HG03521 (cell line): Measurements from ENCODE around the gene EPHB2.

Source experiments
- ATAC-seq: cut with Tn5 transposase; IDR thresholded peaks from one replicate; pipeline ENCODE4 v1.9.1; 2021; ENCODE audit warnings: mild to moderate bottlenecking, moderate library complexity; ENCODE audit not compliant: unreplicated experiment

EPHB2 gene

DNA sequence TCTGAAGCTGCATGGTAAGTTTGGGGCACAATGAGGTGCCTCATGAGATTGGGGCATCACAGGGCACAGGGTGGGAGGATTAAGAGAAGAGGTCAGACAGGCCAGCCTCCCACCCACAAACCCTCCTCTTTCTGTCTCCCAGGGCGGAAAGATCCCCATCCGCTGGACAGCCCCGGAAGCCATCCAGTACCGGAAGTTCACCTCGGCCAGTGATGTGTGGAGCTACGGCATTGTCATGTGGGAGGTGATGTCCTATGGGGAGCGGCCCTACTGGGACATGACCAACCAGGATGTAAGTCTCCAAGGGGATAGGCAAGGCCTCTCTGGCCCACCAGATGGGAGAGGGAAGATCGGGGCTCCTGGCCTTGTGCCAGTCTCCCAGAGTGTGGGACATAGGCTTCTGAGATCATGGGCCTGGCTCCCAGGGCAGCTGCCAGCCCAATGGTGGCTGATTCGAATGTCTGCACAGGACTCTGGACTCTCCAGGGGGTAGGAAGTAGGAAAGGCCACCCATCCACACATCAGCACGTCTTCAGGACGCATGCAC, 198.3 kb downstream of the EPHB2 start:
- no peak for ATAC-seq

DNA sequence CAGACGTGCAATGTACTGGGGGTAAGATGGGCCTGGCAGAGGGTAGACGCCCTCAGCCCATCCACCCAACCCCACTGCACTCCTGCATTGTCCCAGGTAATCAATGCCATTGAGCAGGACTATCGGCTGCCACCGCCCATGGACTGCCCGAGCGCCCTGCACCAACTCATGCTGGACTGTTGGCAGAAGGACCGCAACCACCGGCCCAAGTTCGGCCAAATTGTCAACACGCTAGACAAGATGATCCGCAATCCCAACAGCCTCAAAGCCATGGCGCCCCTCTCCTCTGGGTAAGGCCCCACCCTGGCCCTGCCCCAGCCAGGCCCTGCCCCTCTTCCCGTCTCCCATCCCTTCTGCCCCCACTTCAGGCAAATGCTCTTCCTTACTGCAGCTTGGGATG, 199.6 kb downstream of the EPHB2 start:
- ATAC-seq = no peak

DNA sequence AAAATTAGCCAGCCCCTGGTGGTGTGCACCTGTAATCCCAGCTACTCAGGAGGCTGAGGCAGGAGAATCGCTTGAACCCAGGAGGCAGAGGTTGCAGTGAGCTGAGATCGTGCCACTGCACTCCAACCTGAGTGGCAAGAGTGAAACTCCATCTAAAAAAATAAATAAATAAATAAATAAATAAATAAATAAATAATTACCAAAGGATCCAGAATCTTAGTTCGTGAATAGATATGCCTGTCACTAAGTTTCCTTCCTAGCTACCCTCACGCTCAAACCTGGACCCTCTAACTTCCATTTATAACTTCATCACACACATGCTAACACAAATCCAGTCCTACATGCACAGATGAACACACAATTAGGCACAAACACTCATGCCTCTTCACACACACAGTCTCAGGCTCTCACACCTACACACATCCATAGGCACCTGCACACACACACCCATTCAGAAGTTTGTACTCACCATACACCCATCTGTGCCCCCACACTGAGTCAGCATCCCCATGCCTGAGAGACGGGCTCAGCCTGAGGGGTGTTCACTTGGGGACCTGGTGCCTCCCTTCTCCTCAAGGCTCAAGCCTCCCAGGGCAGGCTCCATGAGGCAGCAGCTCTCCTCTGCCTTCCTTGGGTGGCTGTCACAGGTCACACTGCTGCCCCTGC, 200.5 kb downstream of the EPHB2 start:
- no peak for ATAC-seq

DNA sequence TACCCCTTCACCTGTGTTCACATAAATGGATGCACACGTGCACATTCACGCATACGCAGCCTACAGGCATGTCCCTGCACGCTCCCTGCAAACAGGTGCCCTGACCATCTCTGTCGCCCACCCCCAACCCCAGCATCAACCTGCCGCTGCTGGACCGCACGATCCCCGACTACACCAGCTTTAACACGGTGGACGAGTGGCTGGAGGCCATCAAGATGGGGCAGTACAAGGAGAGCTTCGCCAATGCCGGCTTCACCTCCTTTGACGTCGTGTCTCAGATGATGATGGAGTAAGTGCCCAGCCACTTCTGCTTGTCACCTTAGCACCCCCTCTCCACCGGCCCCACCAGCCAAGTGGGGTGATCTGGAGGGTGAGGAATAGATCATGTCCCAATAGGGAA, 201.7 kb downstream of the EPHB2 start:
- no peak for ATAC-seq

DNA sequence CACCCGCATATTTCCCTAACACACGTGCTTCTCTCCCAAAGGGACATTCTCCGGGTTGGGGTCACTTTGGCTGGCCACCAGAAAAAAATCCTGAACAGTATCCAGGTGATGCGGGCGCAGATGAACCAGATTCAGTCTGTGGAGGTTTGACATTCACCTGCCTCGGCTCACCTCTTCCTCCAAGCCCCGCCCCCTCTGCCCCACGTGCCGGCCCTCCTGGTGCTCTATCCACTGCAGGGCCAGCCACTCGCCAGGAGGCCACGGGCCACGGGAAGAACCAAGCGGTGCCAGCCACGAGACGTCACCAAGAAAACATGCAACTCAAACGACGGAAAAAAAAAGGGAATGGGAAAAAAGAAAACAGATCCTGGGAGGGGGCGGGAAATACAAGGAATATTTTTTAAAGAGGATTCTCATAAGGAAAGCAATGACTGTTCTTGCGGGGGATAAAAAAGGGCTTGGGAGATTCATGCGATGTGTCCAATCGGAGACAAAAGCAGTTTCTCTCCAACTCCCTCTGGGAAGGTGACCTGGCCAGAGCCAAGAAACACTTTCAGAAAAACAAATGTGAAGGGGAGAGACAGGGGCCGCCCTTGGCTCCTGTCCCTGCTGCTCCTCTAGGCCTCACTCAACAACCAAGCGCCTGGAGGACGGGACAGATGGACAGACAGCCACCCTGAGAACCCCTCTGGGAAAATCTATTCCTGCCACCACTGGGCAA, 202.9 kb downstream of the EPHB2 start:
- no peak for ATAC-seq

DNA sequence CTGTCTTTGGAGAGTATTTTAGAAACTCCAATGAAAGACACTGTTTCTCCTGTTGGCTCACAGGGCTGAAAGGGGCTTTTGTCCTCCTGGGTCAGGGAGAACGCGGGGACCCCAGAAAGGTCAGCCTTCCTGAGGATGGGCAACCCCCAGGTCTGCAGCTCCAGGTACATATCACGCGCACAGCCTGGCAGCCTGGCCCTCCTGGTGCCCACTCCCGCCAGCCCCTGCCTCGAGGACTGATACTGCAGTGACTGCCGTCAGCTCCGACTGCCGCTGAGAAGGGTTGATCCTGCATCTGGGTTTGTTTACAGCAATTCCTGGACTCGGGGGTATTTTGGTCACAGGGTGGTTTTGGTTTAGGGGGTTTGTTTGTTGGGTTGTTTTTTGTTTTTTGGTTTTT, 203.5 kb downstream of the EPHB2 start:
- ATAC-seq = no peak

DNA sequence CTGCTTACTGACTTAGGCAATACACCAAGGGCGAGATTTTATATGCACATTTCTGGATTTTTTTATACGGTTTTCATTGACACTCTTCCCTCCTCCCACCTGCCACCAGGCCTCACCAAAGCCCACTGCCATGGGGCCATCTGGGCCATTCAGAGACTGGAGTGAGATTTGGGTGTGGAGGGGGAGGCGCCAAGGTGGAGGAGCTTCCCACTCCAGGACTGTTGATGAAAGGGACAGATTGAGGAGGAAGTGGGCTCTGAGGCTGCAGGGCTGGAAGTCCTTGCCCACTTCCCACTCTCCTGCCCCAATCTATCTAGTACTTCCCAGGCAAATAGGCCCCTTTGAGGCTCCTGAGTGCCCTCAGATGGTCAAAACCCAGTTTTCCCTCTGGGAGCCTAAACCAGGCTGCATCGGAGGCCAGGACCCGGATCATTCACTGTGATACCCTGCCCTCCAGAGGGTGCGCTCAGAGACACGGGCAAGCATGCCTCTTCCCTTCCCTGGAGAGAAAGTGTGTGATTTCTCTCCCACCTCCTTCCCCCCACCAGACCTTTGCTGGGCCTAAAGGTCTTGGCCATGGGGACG, 204.1 kb downstream of the EPHB2 start:
- ATAC-seq = no peak

DNA sequence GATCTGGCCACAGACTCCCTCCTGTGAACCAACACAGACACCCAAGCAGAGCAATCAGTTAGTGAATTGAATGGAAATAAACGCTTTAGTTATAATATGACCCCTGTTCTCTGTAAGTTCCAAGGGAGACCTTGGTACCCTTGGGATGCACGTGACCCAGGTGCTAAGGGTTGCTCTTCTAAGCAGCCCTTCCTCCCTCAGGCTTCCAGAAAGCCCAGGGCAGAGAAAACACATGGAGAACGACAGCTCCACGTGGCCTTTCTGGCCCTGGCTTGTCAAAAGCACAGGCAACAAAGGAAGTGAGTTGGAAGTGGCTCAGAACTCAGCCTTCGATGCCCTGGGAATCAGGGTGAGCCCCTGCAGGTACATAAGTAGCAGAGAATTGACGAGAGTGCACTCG, 204.6 kb downstream of the EPHB2 start:
- no peak for ATAC-seq

DNA sequence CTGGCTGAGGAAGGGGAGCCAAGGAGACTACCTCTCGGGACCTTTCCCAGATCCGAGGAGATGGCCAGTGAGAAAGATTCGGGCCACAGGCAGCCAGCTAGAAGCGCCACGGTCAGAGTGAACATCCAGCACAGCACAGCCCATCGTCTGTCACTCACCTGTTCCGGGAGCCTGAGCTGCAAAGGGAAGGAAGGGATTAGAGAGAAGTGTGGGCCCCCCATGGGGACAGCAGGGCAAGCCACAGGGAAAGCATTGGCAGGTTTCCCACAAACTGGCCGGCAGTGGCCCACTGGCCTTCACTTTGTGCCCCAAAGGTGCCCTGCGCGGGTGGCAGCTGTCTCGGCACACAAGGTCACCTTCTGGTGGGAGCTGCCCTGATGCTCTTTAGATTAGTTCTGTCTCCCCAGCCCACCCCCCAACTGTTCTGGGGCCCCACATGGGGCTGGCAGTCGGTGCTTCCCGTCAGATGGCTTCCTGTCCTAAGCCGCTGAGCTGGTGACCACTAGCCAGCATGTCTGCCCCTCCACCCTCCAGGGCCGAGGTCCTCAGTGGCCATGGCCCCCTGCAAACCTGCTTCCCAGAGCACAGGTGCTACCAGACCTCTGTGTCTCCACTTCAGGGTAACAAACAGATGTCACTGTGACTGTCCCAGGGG, 205.3 kb downstream of the EPHB2 start:
- no peak for ATAC-seq

DNA sequence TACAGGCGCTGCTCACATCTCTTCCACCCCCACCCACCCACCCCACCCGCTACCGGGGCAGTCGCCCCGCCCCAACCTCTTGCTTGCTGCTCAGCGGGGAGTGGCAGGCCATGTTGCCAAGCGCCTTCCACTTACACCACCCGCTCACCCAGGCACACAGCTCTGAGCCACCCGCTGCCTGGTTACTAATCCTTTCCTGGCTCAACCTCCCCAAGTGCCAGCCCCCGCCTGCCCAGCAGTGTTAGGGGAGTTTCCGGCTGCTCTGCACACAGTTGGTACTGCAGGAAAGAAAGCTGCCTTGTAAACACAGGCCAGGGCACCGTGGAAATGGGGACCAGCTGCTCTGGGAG, 205.8 kb downstream of the EPHB2 start:
- no peak for ATAC-seq

DNA sequence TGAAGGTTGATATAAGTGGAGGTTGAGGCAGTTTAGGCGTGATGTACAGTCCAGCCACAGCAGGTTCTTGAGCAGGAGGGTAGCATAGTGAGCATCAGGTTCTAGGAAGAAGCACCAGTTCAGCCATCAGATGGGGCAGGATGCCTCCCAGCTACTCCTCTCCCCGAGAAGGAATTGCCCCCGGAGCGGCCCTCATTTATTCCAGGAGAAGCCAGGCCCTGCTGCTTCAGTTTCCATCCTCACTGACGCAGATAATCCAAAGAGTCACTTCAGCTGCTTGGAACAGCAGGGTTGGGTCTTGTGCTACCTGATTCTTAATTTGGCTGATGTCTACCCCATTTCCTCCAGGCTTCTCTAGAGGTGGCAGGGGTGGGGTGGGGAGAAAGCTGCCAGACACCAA, 207.3 kb downstream of the EPHB2 start:
- no peak for ATAC-seq

DNA sequence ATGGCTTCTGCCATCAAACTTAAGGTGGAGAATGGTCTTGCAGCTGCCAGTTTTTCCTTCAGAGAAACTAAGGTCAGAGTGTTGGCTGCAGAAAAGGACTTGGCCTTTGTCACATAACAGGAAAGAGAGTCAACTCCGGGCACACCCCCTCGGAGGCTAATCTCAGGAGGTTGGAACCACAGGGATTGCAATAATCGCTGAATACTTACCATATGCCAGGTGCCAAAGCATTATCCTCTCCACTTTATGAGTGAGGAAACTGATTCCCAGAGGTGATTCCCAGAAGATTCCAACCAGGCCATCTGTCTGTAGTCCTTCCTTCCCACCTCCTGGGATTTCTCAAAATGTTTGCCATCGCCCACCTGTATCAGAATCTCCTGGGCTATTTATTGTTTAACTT, 208.0 kb downstream of the EPHB2 start:
- no peak for ATAC-seq

DNA sequence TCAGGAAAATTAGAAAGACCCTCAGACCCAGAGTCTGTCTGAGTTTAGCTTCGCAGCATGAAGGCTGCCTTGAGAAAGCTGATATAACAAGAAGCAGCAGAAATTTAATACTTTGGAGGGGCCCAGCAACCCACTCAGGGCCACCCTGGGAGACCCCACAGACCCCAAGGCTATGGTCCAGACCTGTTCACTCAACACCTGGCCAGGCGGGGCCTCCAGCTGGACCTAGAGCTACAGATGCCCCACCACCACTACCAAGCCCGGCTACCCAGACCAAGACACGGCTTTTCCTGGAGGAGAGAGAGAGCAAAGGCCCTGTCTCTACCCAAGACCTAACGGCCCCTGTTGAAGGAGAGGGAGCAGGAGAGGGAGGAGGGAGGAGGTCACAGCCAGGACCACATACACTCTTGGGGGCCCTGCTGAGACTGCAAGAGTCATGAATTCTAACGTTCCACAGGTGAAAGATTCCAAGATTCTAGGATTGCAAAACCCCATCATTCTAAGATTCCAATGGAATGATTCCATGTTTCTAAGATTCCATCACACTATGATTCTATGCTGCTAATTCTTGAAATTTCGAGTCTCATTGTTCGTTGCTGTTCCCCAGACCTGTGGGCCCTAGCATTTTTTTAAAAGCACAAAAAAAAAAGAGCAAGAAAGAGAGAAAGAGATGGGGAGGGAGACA, 208.8 kb downstream of the EPHB2 start:
- ATAC-seq = no peak

DNA sequence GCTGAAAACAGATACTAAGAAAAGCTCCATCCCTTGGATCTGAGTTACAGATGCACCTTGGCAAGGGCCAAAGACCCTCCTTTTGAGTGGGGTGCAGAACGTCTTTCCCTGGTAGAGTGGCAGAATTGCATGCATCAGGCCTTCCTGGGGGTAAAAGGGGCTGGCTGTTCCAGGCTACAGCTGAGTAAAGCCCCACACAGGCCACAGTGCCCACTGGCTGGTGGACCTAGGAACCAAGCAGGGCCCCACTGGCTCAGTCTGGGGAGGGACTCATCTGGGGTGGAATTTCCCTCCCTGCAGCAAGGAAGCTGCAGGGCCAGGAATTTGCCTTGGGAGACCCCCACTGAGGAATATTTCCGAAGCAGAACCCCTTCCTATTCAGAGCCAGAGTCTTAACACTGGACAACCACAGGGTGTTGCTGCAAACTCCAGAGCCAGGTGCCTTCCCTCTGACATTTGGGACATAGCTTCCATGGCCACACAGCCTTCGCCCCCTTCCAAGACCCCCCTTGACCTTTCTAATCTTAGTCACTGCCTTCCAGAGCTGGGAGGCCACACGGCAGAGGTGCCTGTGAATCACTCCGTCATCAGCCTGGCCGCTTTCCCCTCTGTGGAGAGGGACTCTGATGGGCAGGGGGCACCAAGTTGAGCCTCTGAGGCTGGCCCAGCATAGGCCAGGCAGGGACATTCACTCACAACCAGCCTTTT, 209.5 kb downstream of the EPHB2 start:
- ATAC-seq = no peak

DNA sequence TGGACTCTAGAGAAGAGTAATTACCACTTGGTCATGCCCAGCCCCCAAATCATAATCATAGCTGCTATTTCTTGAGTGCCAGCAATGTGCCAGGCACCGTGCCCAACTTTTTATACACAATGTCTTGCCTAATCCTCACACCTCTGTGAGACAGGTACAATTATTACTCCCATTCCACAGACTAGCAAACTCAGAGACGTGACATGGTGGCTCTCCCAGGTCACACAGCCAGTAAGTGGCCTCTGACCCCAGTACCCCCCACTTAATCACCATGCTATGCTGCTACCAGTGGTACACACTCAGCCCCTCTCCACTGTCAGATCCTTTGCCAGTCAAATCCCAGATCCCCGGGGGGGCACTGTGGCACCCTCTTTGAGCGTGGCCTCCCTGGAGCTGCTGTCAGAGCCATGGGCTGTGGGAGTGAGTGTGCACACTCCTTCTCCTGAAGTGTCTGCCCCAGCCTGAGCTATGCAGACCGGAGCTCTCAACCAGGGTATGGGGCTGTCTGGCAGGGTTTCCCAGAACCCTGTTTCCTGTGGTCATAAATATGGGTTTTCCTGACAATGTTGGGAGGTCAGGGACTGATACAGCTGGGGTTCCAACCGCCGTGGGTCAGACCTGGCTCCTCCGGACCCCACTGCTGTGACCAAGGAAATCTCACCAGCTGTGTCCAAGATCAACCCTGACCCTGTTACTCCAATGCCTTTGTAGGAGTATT, 210.3 kb downstream of the EPHB2 start:
- no peak for ATAC-seq

DNA sequence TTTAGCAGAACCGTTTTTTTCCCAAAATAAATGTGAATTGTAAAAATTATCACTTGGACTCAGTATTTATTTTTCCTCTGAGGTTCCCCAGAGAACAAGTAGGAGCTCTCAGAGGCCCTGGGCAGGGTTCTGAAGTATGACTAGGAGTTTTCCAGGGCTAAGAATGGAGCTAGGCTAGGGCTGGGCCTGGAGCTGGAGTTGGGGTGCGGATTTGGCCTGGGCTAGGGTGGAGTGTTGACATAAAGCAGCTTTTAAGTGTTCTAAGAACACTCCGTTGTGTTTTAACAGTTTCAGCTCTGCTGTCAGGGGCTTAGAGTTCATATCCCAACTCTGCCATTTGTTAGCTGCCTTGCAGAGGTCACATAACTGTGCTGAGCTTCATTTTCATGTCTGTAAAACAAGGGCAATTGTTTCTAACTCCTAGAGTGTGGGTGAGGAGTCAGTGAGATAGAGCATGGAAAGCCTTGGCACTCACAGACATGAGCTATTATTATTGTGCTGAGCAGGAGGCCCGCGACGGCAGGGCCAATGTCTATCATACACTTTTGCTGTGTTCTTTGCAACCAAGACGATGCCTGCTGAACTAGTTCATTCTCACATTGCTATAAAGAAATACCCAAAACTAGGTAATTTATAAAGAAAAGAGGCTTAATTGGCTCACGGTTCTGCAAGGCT, 210.9 kb downstream of the EPHB2 start:
- no peak for ATAC-seq

DNA sequence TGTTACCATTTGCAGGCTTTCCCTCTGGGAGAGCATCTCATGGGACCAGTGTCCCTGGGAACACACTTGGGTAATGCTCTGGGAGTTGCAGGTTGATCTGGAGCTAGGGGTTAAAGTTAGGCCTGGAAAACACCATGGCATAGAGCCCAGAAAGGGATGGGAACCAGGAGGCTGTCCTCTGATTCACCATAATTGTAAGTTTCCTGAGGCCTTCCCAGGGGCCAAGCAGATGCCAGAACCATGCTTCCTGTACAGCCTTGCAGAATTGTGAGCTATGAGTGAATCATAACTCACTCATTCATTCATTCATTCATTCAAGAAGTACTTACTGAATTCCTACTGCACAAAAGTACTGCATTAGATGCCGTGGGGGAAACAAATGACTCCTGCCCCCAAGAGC, 212.0 kb downstream of the EPHB2 start:
- no peak for ATAC-seq

DNA sequence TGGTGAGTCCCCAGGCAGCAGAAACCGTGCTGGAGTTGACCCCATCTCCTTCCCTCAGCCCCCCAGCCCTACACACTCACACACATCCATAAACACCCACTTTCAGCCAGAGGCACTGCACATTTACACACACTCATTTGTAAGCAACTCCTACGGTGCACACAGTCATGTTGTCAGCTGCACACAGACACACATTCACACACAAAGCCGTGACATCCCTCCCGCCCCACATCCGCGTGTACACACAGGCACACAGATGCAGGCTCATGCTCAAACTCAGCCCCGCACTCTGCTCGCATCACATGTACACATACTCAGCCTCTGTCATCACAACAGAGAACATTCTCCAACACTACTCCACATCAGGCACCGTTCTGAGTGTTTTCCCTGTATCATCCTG, 214.5 kb downstream of the EPHB2 start:
- no peak for ATAC-seq

DNA sequence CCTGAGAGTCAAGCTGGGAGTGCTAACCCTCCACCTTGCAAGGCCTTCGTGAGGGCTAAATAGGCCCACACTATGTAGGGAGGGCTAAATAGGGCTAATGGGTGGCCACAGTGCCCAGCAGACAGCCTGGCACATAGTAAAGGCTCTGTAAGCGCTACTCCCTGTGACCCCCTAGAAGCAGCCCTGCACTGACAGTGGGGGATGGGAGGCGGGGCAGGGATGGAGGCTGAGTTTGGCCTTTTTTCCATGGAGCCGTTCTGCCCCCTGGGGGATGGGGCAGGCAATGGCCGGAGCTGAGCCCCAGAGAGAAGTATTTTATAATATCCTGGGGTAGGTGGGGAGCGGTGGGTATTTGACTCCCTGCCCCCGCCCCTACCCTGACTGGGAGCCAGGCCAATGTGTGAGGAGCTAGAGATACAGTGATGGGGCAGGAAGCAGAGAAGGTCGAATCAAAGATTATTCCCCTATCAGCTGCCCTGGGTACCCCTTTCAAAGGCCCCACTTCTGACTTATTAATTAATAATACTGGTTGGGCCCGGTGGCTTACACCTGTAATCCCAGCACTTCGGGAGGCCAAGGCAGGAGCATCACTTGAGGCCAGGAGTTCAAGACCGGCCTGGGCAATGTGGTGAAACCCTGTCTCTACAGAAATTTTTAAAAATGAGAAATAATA, 219.7 kb downstream of the EPHB2 start:
- no peak for ATAC-seq
